ENCODE results near the gene ENOX1. TPM values are rescaled to one million over a fixed set of nuclear protein-coding genes. Genes with fewer than 3 reads are reported as not detected.

Gene ENOX1
- total RNA-seq, 2 donors from 2014 or later: 0.22 to 1.4 TPM

DNA sequence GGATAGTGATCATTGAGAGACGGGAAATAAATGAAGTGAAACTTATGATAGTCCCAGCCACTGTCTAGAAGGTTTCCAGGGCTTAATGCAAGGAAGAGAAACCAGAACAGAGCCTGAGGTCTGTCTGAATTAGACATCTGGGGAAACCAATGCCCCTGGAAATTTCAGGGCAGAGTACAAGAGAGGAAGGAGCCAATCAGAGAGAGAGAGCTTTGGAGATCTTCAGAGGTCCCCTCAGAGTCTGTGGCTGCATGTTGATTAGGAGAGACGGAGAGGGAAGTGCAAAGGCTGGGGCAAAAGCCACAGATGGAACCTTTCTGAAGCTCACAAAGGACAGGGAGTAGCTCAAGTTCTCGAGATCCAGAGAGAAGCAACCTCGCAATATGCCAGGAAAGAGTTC, 385.4 kb downstream of the ENOX1 start:
- Histone ChIP-seq H3K4me3 (no peak overlapping the region), H3K9me3 (no peaks in the 10 kb centered on the region), H3K9ac (ENCODE audit: low read depth in 2 of 2, low read length in 2 of 2) (no peak overlapping the region), H3K4me1 (no peaks in the 10 kb centered on the region), H3K27ac (no peak overlapping the region), H3K27me3 (no peaks in the 10 kb centered on the region), H3K36me3 (no peaks in the 10 kb centered on the region)
- DNase-seq: no peak
- intact Hi-C loops (cut with DNase I): no loop called here
- TF ChIP-seq, protein P1, sequence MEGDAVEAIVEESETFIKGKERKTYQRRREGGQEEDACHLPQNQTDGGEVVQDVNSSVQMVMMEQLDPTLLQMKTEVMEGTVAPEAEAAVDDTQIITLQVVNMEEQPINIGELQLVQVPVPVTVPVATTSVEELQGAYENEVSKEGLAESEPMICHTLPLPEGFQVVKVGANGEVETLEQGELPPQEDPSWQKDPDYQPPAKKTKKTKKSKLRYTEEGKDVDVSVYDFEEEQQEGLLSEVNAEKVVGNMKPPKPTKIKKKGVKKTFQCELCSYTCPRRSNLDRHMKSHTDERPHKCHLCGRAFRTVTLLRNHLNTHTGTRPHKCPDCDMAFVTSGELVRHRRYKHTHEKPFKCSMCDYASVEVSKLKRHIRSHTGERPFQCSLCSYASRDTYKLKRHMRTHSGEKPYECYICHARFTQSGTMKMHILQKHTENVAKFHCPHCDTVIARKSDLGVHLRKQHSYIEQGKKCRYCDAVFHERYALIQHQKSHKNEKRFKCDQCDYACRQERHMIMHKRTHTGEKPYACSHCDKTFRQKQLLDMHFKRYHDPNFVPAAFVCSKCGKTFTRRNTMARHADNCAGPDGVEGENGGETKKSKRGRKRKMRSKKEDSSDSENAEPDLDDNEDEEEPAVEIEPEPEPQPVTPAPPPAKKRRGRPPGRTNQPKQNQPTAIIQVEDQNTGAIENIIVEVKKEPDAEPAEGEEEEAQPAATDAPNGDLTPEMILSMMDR (IDR thresholded peaks at IDR 0.05): no peak

- Histone ChIP-seq H3K4me1 (no peaks in the 10 kb centered on the region), H3K27ac (no peak overlapping the region), H3K36me3 (no peaks in the 10 kb centered on the region), H3K9ac (ENCODE audit: low read depth in 2 of 2, low read length in 2 of 2) (no peak overlapping the region), H3K4me3 (no peak overlapping the region), H3K27me3 (no peaks in the 10 kb centered on the region), H3K9me3 (no peaks in the 10 kb centered on the region)
- no peak for DNase-seq
- TF ChIP-seq, protein P1 (IDR thresholded peaks at IDR 0.05): no peak
- intact Hi-C loops (cut with DNase I): no loop called here
These were observed 389.7 kb downstream of the ENOX1 start for GRCh38 chr13:43397111-43397510.

GRCh38 chr13:43391036-43391435, 395.7 kb downstream of the ENOX1 start:
- Histone ChIP-seq H3K4me3 (no peak overlapping the region), H3K4me1 (no peaks in the 10 kb centered on the region), H3K27ac (no peak overlapping the region), H3K27me3 (no peaks in the 10 kb centered on the region), H3K9me3 (no peaks in the 10 kb centered on the region), H3K9ac (ENCODE audit: low read depth in 2 of 2, low read length in 2 of 2) (no peak overlapping the region), H3K36me3 (no peaks in the 10 kb centered on the region)
- intact Hi-C loops (cut with DNase I): no loop called here
- DNase-seq: no peak
- TF ChIP-seq, protein P1 (IDR thresholded peaks at IDR 0.05): no peak

DNA sequence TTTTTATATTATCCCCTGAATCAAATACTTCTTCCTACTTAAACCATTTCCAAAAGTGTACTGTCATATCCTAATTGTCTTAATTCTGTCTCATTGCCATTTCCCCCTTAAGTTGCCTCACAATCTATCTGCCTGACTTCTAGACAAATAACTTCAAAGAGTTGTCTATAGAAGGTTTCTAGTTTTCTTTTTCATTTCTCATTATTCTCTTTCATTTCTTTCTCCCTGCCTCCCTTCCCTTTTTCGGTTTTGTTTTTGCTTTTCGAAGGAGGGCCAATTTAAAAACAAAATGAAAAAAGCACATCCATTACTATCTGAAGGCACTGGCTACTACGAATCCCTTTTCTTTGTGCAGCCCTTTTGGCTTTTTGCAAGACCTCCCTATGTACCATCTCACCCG, 396.2 kb downstream of the ENOX1 start:
- intact Hi-C loops (cut with DNase I): no loop called here
- Histone ChIP-seq H3K27ac (no peak overlapping the region), H3K9ac (ENCODE audit: low read depth in 2 of 2, low read length in 2 of 2) (no peak overlapping the region), H3K9me3 (no peaks in the 10 kb centered on the region), H3K36me3 (no peaks in the 10 kb centered on the region), H3K4me1 (no peaks in the 10 kb centered on the region), H3K4me3 (no peak overlapping the region), H3K27me3 (no peaks in the 10 kb centered on the region)
- no peak for DNase-seq
- TF ChIP-seq, protein P1 (IDR thresholded peaks at IDR 0.05): no peak

DNA sequence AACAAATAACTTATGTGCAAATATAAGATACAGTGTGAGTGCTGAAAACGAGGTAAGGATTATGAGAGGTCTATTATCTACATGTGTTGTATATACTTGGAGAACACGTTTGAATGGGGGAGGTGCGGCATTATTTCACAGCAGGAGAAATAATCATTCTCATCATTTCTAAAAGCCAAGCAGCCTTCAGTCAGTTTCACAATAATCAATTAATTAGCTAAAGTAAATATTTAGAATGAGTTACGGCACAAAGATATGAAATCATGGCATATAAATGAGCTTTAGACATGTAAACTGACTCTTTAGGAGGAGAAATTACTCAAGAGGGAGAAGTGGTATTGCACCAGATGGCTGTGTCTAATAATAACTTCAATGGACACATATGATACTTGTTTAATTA, 396.8 kb downstream of the ENOX1 start:
- TF ChIP-seq, protein P1 (IDR thresholded peaks at IDR 0.05): no peak
- no peak overlapping the region for H3K4me3 ChIP-seq
- H3K9ac ChIP-seq (ENCODE audit: low read depth in 2 of 2, low read length in 2 of 2): no peak overlapping the region
- H3K4me1 ChIP-seq: no peaks in the 10 kb centered on the region
- intact Hi-C loops (cut with DNase I): no loop called here
- H3K9me3 ChIP-seq: no peaks in the 10 kb centered on the region
- no peak overlapping the region for H3K27ac ChIP-seq
- no peaks in the 10 kb centered on the region for H3K36me3 ChIP-seq
- DNase-seq: no peak
- no peaks in the 10 kb centered on the region for H3K27me3 ChIP-seq

DNA sequence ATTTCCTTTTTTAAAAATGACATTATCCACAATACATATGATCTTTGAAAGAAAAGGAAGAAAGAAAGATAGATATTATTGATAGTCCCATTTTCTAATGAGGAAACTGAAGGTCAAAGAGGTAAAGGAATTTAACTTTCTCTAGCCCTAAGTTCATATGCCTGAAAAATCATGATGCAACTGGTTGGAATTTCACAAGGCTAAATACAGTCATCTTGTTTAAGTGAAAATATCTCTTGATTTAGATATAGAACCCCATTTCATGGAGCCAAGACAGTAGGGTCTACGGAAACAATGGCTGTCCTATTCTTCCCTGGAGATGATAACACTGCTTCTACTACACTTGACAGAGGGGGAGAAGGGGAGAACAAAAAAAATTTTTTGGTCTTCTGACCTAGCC, 397.2 kb downstream of the ENOX1 start:
- DNase-seq: no peak
- no peaks in the 10 kb centered on the region for H3K9me3 ChIP-seq
- H3K36me3 ChIP-seq: no peaks in the 10 kb centered on the region
- no peak overlapping the region for H3K27ac ChIP-seq
- H3K4me3 ChIP-seq: no peak overlapping the region
- H3K4me1 ChIP-seq: no peaks in the 10 kb centered on the region
- intact Hi-C loops (cut with DNase I): no loop called here
- H3K27me3 ChIP-seq: no peaks in the 10 kb centered on the region
- TF ChIP-seq, protein P1 (IDR thresholded peaks at IDR 0.05): no peak
- no peak overlapping the region for H3K9ac ChIP-seq (ENCODE audit: low read depth in 2 of 2, low read length in 2 of 2)

All from colonic mucosa (tissue), 4 donors.